ENCODE measurements around the gene ZNF77.
A peak's percentile ranks its signal among the peaks of the same experiment; 100 is the strongest.
"Not testable (repeated sequence)": the region's sequence is repeated elsewhere in the genome, so short reads cannot be mapped to it uniquely, and the experiment has no call there.

The ZNF77 gene

DNA sequence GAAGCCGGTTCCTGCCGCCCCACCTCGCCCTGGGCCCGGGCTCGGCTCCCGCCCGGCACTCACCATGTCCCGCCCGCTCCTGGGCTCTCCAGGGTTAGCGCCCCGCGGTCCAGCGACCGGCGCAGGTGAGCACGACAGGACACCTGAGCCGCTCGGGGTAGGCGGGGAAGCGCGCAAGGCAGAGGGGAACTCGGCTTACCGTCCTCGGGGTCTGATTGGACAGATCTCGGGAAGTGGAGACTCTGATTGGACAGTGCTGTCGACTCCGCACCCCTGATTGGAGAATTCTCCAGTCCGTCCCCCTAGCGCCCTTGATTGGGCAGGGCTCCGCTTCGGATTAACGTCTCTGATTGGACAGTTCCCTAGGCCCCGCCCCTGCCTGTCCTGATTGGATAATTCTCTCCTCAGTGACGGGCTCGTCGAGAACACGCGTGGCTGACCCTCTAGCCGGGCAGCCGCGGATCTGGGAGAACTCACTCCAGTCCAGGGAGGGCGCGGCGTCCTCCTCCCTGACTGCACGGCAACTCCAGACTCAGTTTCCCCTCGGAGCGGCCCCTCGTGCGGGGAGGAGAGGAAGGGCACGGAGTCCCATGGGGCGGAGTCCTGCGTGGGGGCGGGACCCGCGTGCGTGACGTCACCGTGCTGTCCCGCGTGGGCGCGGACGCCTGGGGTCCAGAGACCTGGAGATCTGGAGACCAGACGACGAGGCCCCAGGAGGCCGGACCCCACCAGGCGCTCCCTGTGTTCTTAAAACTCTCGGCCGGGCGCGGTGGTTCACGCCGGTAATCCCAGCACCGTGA lies at the start of gene ZNF77:
ZNF77 (minus strand) TSS at position 197 of the 800 bp plus-strand sequence; CDS start at position 66, 131 bp downstream.
- peak; percentile 99 for DNase-seq

DNA sequence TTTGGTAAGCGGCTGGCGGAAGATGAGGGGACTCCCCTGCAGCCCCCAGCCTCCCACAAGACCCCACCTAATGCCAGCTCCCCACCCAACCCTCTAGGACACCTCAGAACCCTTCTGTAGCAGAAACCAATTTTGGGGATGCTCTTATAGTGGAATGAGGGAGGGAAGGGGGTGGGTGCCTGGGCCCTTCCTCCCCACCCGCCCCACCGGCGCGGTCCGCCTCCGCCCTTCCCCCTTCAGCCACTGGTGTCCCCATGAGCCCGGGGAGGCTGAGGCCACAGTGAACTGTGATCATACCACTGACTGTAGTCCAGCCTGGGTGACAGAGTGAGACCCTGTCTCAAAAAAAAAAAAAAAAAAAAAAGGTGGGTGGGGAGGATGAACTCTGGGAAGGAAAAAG lies 48.8 kb upstream of the ZNF77 start:
- no peak for DNase-seq

DNA sequence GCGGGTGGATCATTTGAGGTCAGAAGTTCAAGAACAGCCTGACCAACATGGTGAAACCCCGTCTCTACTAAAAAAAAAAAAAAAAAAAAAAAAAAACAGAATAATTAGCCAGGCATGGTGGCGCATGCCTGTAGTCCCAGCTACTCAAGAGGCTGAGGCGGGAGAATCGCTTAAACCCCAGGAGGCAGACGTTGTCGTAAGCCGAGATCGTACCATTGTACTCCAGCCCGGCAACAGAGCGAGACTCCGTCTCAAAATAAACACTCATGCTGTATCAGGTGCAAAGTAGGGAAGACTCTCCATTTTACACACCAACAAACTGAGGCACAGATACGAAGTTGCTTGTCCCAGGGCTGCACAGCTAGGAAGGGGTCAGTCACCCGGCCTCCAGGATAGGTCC lies 48.2 kb upstream of the ZNF77 start:
- DNase-seq, result no peak

DNA sequence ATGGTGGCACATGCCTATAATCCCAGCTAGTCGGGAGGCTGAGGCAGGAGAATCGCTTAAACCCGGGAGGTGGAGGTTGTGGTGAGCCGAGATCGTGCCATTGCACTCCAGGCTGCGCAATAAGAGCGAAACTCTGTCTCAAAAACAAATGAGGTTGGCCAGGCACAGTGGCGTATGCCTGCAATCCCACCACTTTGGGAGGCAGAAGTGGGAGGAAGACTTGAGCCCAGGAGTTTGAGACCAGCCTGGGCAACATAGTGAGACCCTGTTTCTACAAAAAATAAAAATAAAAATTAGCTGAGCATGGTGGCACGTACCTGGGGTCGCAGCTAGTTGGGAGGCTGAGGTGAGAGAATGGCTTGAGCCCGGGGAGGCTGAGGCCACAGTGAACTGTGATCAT lies 47.6 kb upstream of the ZNF77 start:
- not testable (repeated sequence) for DNase-seq

DNA sequence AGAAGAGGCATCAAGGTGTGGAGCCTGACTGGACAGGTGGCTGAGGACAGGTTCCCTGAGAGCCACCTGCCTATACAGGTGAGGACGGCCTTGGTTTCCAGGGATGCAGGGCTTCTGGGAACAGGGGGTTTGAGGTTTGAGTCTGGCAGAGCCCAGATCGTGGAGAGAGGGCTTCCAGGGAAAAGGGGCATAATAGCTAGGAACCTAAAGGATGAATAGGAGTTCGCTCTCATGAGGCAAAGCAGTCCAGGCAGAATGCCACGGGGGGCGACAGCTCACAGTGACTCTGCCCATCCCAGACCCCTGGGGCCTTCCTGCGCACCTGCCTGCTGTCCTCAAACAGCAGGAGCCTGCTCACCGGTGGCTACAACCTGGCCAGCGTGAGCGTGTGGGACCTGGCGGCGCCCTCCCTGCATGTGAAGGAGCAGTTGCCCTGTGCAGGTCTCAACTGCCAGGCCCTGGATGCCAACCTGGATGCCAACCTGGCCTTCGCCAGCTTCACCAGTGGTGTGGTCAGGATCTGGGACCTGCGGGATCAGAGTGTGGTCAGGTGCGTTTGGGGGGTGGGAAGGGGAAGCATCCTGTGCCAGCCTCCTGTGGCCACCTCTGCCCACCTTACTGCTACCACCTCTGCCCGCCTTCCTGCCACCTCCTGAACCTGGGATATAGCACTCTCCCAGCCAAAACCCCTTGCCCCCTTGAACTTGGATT lies 44.6 kb upstream of the ZNF77 start:
- no peak for DNase-seq

DNA sequence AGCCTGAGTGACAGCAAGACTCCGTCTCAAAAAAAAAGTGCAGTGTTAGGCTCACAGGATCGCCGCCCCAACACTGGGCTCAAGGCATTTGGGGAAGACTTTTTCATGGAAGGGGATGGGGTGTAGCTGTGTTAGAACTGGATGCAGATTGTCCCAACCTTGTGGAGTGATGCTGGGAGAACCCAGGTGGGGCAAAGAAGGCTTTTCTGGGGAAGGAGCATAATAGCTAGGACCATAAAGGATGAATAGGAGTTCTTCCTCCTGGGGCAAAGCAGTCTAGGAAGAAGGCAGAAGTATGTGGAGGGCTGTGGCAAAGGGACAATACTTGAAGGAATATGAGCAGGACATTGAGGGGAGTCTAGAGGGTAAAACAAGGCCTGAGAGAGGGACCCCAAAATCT lies 43.8 kb upstream of the ZNF77 start:
- DNase-seq, result no peak

DNA sequence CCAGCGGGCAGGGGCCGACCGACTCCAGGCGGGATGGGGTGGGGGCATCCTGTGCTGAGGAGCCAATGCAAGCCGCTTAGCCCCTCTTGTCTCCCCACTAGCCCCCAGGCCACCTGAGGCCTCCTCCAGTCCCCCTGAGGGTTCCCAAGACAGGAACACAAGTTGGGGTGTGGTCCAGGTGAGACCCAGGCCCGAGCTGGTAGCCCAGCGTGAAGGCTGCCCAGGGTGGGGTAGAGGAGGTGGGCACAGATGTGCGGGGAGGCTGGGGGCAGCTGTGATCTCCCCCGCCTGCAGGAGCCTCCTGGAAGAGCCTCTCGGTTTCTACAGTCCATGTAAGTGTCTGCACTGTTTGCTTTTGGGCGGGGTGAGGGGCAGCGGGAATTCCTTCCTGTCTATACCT lies 43.0 kb upstream of the ZNF77 start:
- DNase-seq, result no peak

DNA sequence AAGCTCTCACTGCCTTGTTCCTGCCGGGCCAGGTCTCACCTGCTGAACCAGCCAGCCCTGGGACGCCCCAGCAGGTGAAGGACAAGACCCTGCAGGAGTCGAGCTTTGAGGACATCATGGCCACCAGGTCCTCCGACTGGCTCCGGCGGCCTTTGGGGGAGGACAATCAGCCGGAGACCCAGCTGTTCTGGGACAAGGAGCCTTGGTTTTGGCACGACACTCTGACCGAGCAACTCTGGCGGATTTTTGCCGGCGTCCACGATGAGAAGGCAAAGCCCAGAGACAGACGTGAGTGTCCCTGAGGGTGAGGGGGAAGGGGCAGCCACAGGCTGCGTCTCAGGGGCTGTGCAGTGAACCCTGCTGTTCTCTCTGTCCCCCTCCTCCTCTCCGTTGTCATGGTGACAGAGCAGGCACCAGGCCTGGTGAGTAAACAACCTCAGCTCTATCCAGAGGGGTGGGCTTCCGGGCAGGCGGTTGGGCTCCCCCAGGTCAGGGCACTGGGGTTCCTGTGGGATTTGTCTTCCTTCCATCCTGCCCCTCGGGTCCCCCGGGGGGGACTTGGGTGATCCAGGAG lies 42.3 kb upstream of the ZNF77 start:
- no peak for DNase-seq

DNA sequence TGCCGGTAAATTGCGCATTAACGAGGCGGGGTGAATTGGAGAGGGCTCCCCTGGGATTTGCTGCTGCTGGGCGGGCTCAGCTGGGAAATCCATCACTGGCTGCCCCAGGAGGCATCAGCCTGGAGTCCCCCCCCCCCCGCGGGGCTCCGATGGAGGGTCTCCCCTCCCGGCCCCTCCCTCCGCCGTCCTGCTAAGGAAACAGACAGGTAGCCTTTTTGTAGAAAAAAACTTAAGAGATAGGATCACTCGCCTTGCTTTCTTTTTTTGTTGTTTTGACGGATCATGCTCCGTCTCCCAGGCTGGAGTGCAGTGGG lies 39.4 kb upstream of the ZNF77 start:
- DNase-seq, result no peak

DNA sequence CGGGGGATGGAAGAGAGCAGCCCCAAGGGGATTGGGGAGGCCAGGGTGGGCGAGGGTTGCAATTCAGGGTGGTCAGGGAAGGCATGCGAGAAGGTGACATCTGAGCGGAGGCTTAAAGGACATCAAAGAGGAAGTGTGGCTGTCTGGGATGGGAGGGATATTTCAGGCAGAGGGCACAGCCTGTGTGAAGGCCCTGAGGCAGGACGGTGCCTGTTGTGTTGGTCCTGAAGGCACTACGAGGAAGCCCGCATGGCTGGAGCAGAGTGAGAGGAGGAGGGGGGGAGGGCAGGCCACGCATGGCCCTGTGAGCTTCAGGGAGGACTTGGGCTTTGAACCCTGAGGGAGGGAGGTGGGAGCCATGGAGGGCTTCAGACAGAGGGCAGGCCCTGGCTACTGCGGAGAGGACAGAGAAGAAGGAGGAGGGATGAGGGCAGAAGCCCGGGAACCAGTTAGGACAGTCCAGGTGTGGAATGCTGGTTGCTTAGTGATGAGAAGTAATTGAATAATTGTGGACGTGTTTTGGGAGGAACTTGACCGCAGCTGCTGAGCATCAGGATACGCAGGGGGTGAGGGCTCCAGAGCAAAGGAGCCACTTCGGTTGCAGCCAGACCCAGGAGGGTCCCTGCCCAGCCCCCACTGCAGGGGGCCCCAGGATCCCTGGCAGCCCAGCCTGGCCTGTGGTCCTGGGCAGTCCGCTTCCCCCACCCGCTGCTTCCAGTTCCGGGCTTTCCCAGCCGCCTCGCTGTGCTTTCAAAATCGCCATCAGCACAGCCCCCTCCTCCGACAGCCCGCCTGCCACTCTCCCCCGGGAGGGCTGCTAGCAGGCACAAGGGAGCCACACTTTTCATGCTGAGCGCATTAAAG lies 38.8 kb upstream of the ZNF77 start:
- peak; percentile 81 for DNase-seq

DNA sequence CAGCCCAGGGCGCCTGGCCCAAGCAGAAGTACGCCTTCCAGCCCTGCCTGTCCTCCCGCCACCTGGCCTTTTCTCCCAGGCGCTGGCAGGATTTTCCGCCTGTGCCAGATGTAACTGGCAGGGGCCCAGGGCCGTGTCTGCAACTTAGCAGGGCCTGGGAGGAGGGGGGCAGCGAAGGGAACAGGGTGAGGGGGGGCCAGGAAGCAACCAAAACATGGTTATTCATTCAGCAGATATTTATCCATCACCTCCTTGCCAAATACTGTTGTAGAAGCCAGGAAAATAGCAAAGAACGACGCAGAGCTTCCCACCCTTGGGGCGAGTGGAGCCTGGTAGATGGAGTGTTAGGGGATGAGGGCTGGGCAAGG lies 38.2 kb upstream of the ZNF77 start:
- DNase-seq, result peak; percentile 94

DNA sequence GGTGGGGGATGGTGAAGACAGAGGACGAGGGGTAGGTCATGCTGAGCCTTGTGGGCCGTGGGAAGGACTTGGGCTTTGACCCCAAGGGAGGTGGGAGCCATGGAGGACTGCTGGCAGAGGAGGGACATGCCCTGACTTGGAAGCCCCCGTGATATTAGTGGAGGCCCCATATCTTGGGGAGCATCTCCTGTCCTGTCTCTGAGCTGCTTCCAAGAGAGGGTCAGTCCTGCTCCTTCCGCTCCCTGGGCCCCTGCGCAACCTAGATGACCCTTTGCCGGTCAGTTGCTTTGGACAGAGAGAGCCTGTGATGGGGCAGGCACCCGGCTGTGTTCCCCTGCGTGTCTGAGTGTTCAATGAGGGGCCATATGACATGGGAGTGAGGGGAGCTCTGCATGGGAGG lies 37.8 kb upstream of the ZNF77 start:
- DNase-seq, result no peak

DNA sequence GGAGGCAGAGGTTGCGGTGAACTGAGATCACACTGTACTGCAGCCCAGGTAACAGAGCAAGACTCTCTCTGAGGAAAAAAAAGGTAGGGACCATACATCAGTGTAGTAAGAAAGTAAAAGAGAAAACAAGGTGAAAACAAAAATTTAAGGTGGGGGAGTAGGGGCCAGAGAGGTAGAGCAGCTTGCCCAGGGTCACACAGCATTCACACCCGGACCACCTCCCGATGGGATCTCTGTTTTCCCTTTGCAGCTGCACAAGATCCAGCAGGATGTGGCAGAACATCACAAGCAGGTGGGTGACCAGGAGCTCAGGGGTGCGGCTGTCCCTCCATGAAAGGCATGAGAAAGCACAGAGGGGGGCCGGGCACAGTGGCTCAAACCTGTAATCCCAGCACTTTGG lies 37.1 kb upstream of the ZNF77 start:
- no peak for DNase-seq

DNA sequence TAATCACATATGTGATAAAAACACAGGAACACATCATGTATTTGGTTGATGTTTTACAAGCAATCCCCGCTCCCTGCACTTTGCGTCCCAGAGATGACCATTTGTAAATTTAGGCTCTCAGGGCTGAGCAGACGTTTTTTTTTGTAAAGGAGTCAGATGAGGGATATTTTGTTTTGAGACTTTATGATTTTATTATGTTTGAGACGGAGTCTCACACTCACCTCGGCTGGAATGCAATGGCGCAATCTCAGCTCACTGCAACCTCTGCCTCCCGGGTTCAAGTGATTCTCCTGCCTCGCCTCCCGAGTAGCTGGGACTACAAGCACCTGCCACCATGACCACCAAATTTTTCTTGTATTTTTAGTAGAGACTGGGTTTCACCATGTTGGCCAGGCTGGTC lies 34.0 kb upstream of the ZNF77 start:
- DNase-seq, result no peak

DNA sequence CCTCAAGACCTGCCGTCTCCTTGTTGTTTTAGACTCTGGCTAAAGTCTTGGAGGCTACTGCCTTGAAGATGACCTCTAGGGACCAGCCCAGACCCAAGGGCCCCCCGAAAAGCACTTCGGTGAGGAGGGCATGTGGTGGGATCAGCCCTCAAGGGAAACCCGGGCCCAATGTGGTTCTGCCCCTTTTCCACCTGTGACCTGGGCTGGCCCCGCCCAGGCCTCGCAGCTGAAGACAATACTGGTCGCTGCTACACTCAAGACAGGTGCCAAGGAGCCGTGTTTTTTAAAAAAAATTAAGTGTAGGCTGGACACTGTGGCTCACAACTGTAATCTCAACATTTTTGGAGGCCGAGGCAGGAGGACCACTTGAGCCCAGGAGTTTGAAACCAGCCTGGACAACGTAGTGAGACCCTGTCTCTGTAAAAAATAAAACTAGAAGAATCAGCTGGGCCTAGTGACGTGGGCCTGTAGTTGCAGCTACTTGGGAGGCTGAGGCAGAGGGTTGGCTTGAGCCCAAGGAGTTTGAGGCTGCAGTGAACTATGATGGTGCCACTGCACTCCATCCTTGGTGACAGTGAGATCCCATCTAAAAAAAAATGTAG lies 33.5 kb upstream of the ZNF77 start:
- no peak for DNase-seq

DNA sequence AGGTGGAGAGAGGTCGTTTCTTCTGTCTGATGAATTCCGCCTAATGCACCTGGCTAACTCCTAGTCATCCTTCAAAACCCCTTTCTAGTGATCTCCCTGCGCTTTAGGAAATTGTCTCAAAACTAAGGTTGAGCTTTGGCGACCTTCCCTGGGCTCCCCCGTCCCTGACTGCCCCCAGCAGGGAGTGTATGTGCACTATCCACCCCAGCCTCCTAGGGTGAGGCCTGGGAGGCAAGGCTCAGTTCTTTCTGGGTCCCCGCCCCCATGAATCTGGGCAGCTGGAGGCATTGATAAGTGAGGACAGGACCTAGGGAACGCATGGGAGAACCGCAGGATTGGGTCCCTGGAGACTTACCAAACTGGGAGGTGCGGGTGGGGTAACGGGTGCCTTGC lies 33.0 kb upstream of the ZNF77 start:
- DNase-seq, result no peak

DNA sequence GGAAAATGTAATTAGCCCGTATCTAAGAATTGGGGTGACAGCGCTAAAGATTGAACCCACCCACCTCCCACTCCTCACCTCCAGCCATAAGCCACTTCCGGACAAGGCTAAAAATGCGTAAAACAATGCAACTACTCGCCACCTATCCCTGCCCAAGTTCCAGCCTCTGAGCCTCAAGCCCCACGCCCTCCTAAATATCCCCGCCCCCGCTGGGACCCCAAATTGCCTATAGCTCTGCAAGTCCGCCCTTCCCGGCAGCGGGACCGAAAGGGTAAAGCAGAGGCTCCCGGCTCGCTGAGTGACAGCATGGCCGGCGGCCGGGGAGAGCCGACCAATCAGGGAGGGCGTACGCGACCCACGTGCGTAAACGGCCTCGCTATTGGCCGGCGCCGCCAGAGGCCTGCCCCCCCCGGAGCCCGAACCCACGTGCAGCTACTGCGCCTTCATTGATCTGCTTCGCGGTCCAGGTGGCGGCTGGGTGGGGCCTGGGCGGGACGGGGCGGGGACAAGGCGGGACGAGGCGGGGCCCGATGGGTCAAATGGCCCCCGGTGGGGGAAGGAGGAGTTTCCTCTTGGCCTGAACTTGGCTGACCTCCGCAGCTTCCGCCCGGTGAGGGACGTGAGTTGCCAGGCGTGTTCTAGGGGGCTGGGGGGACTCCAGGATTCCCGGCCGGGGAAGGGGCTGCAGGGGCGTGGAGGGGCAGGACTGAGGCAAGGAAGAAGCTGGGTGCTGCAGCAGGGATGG lies 32.4 kb upstream of the ZNF77 start, which contains the start of gene TLE6:
TLE6 (plus strand) TSS at position 564 of the 745 bp plus-strand sequence. CDS start 670 bp downstream, outside the sequence.
- DNase-seq, result peak; percentile 97

DNA sequence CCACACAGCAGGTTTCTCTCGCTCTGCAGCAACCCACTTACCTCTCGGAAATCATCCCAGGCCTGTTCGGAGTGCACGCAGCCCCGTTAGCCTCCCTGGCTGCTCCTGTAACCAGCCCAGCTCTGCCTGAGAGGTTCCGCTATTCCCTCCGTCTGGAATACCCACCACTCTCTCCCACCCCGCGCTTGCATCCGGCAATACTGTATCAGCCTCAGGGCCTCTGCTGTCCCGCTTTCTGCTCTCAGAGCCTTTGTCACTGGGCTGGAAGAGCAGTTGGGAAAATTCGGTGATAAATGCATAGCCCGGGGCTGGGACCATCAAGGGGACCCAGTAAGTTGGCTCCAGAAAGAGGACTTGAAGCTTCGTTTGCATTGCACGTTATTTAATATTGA lies 31.8 kb upstream of the ZNF77 start:
- no peak for DNase-seq

DNA sequence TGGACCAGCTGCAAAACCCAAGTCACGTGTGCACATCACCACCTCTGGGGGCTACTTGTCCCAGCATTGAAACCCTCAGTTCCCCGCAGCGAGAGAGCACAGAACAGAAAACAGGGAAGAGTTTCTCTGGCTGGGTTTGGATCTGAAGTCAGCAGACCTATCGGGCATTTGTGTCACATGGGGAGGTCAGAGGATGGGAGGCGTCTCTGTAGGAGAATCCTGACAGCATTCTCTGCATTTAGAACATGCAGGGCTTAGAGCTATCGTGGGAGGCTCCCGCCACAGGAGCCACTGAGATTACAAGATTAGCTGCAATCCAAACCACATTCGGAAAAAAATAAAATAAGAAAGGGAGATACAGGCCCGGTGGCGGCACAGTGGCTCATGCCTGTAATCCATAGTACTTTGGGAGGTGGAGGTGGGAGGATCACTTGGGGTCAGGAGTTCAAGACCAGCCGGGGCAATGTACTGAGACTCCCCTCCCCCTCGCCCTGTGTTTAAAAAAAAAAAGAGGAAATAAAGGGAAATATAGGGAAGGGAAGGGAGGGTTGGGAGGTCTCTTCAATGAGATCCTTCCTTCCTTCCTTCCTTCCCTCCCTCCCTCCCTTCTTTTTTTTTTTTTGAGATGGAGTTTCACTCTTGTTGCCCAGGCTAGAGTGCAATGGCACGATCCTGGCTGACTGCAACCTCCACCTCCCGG lies 29.7 kb upstream of the ZNF77 start:
- no peak for DNase-seq

DNA sequence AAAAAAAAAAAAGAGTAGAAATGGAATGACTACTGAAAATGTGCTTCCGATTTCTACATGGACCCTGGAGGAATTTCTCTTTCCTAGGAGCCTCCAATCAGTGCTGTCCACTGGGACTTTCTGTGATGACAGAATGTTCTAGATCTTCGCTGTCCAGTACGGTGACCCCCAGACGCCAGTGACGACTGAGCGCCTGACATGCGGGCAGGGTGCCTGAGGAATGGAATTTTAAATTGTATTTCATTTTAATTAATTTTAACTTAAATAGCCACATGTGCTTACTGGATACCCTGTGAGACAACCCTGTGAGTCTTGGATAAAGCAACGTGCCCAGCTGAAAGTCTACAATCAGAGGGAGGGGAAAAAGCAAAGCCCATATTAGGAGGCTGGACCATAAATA lies 28.5 kb upstream of the ZNF77 start:
- no peak for DNase-seq

DNA sequence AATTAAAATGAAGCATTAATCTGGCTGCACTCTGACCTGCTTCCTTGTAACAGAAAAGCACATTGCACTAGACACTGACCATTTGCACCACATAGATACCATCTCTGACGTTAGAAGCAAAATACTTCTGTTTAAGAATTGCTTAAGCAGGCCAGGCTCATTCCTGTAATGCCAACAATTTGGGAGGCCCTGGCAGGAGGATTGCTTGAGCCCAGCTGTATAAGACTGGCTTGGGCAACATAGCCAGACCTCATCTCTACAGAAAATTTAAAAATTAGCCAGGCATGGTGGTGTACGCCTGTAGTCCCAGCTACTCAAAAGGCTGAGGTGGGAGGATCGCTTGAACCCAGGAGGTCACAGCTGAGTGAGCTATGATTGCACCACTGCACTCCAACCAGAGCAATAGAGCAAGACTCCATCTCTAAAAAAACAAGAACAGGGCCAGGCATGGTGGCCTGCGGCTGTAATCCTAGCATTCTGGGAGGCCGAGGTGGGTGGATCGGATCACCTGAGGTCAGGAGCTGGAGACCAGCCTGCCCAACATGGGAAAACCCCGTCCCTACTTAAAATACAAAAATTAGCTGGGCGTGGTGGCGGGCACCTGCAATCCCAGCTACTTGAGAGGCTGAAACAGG lies 25.5 kb upstream of the ZNF77 start:
- DNase-seq, result no peak

Measured in left hindlimb (tissue), 1 donor.